Putamen (tissue), 1 donor: ENCODE results near the gene CDKN1C.

Experiments used
- DNase-seq: peaks from one replicate; pipeline ENCODE4 v3.0.0-alpha.2; 2016; ENCODE audit warnings: low spot score

The CDKN1C gene

DNA sequence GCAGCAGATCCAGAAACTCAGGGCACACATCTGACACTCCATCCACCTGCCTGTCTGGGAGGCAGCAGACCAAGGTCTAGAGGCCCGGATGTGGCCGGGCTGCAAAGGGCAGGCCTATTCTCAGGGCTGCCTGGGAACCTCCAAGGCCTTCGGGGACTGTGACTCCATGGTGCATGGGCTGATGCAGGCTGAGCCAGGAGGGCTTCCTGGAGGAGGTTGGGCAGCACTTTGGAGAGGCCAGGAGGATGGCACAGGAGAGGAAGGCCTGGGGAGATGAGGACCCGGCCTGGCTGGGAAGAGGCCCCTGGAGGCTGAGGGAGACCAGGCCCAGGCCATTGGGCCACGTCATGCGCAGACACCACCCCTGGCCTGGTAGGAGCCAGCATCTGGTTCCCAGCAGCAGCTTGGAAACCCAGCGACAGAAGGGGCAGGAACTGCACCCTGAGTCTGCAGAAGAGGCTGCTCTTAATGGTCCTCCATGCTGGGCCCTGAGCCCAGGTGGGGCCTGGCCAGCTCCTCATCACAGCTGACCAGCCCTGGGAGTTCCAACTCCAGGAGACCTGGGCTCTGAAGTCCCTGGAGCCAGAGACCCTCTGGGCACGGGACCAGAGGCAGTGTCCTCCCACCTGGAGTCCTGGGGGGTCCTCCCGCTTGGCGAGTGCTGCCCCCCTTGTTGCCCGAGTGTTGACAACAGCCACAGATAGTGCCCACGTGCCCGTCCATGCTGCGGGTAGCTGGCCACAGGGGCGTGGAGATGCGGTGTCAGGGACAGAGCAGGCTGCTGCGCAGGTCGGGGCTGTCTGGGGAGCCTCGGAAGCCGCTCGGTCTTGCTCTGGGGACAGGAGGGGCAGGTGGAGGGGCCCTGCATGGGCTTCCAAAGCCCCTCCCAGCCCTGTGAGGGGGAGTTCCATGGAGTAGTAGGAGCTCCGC lies 38.1 kb upstream of the CDKN1C start:
- no peak for DNase-seq

- DNase-seq, result no peak
Observed at GRCh38 chr11:2922655-2923054, 37.1 kb upstream of the CDKN1C start.

GRCh38 chr11:2921742-2922493 lies 36.3 kb upstream of the CDKN1C start:
- DNase-seq, result no peak

- no peak for DNase-seq
Observed at GRCh38 chr11:2921261-2921660, 35.7 kb upstream of the CDKN1C start.

GRCh38 chr11:2920343-2920742 lies 34.8 kb upstream of the CDKN1C start:
- DNase-seq, result no peak

GRCh38 chr11:2919837-2920236 lies 34.3 kb upstream of the CDKN1C start:
- no peak for DNase-seq

- no peak for DNase-seq
Observed at GRCh38 chr11:2919188-2919587, 33.6 kb upstream of the CDKN1C start.

GRCh38 chr11:2917842-2918490 lies 32.4 kb upstream of the CDKN1C start:
- DNase-seq, result no peak

DNA sequence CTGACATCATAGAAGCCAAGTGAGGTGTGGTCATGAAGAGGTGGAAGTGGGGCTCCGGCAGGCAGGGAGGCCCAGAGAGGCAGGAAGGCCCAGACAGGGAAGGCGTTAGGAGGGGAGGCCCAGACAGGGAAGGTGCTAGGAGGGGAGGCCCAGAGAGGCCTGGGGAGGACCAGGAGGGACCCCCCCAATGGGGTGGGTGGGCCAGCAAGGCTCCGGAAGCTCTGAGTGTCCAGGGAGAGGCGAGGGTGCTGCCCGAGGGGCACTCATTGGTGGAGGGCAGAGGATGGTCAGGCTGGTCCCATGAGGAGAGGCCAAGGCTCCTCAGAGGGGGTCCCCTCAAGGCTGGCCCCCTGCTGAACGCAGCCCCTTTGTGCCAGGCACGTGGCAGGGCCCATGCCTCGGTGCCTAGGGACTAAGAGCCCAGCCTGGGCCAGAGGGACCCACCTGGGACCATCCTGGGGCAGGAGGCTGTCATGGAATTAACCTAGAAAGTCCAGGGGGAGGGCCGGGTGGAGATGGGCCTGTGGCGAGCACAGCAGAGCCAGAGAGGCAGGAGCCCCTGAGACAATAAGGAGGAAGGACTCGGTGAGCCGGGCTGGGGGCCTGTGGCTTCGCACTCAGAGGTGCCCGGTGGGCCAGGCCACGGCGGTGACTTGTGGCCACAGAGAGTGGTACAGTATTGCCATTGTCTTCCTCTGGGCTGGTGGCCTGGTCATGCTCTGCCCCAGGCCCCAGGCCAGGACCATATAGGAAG lies 31.5 kb upstream of the CDKN1C start:
- DNase-seq, result no peak

DNA sequence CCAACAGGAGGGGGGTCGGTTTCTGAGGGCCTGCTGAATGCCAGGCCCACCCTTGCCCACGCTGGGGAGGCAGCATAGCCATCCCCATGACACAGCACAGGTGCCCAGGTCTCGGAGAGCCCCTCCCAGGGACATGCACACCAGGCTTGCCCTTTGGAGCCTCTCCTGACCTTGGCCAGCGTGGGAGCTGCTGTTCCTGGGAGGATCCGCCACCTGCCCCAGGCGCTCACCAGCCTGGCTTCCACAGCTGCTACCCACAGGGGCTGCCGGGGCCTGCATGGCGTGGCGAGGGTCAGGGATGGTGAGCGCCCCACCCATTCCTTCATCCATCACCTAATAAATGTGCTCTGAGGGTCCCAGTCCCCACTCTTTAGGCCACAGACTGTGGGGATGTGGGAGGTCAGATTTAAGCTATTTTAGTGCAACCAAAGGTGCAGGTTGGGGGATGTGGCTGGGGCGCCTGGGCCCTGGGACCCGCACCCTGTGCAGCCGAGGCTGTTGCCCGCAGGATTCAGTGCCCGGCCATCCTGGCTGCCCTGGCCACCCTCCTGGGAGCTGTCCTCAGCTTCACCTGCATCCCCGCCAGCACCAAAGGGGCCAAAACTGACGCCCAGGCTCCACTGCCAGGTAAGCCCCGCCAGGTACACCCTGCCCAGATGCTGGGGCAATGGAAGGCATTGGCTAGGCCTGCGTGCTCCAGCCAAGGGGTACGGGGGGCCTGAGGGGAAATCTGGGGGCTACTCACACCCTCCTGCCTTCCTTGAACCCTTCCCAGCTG lies 30.7 kb upstream of the CDKN1C start:
- no peak for DNase-seq

- no peak for DNase-seq
Observed at GRCh38 chr11:2915473-2915872, 29.9 kb upstream of the CDKN1C start.

DNA sequence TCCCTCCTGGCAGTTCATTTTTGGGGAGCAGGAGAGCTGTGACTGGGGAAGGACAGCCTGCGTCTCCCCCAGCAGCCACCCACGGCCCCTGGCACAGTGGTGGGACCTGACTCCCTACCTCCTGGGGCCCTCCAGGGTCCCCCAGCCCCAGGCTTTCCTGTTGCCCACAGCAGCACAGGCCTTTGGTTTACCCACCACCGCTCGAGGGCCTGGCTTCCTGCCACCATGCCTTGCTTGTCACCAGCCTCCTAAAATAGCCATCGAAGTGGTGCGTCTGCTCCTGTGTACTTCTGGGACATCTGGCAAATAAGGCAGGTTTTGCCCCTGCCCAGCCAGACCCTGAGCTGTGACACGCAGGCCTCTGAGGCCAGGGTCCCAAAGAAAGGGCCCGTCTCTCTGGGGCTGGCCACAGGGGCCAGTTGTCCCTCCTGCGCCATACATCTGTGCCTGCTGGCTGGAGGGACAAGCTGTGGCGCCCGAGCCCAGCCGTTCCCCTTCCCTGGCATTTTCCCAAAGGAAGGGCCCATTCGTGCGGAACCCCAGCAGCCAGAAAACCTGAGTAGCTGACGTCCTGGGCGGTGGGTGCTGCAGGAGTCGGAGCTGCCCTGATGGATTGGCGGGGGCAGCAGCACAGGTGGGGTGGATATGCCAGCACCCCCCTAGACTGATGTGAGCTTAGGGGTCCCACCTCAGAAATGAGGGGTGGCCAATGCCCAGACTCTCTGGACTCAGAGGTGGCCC lies 29.1 kb upstream of the CDKN1C start:
- DNase-seq, result no peak

DNA sequence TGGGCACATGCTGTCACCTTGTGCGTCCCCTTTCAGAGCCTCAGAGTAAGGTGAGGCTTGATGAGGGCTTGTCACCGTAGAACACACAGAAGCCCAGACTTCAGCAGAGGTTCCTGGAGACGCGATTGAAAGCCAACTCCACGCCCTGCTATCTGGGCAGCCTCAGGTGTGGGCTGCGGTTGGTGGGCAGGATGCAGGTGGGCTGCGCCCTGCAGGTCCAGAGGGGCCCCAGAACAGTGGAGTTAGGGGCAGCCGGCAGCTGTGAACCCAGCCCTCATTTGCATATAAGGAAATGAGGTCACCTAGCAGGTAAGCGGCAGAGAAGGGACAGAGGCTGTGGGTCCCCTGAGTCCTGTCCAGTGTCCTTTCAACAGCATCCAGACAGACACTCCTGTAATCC lies 28.2 kb upstream of the CDKN1C start:
- no peak for DNase-seq

DNA sequence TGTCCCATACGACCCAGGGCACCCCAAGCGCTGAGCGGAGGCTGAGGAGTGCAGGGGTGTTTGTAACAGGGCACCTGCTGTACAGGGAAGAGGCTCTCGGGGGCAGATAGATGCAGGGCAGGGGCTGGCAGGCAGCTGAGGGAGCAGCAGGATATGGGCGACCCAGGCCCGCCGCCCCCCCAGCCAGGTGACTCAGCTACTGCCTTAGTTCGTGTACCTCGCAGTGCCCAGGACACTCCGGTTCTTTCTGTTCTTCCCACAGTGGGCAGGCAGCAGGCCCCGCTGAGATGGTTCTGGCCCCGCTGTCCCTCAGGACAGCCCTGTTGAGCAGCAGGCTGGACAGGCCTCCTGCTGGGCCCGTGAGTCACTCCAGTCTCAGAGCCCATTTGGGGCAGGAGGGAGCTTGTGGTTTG lies 27.4 kb upstream of the CDKN1C start:
- DNase-seq, result no peak

DNA sequence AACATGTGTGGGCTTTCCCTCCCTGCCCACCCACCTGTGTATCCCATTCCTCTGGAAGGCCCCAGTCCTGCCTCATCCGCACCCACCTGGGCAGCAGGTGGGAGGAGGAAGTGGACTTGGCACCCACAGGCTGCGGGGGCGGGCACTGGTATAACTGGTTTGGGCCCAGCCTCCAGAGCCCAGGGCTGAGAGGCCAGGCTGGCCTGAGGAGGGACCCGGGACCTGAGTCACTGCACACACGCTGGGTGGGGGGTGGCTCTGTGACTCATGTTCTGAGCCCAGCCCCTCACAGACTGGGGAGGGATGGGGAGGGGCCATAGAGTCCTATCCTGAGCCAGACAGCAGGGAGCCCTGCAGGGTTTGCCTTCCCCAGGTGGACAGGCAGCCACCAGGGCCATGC lies 26.9 kb upstream of the CDKN1C start:
- DNase-seq, result no peak

DNA sequence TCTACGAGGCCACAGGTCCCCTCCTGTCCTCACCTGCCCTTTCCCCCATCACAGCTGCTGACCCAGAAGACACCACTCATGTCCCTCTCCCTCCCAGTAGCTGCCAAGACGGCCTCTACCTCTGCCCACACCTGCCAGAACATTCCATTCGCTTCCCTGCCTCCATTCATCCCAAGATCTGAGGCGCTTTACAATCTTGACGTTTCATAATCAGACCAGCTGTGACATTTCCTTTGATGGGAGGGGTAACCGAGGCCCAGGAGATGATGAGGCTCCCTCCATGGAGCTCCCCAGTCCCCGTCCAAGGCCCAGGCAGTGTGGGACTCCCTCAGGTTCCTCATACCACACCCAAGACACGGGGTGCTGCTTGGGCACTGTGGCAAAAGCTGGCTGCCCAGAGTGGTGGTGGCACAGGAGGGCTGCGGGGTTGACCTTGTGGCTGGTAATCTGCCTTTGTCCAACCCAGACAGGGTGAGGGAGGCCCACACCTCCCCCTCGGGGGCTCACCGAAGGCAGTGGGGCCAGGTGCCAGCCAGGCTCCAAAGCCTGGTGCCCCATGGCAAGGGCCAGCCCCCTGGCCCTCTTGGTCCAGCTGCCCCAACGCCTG lies 26.3 kb upstream of the CDKN1C start:
- DNase-seq, result no peak

DNA sequence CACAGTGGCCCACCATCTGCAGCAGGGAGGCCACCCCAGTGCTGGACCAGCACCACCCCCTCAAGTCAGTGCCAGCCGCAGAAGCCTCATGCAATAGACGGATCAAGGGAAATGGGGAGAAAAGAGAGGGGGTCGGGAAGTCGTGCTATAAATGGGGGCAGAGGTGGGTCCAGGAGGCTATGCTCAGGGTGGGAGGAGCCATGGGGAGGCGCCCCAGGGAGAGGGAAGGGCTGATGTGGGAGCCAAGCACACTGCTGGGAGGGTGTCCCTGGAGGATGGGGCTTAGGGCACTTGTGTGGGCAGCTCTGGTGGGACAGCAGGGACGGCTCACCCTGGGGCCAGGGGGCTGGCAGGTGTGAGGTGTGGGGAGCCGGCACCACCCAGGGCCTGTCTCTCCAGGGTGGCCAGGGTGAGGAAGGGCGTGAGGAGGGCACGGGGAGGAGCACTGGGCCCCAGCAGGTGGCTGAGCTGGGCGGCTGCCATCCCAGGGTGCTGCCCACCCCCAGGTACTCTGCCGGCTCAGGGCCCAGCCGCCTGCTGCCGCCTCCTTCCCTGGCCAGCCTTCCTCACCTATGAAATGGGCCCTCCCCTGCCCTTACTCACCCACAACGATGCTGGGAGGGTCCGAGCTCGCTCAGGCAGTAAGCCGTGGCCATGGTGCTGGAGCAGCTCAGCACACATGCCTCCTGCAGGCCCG lies 25.7 kb upstream of the CDKN1C start:
- no peak for DNase-seq

DNA sequence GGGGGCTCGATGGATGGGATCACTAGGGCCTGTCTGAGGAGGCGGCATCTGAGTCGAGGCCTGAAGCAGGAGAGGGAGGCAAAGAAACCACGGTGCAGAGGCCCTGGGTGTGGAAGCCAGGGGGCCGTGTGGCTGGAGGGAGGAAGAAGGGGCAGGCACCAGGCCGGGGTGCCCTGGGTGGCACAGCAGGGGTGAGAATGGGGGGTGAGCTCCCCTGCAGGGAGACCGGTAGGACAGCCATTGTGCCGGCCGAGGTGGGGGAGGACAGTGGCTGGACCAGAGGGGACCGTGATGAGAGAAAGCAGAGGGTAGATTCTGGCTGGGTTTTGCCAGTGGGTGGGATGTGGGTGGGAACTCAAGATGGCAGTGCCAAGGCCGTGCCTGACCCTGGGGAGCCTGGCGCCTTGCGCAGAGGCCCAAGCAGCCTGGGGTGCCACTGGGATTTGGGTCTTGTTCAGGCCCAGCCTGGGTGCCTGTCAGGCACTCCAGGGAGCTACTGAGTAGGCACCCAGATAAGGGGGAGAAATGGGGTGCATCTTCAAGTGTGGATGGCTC lies 24.9 kb upstream of the CDKN1C start:
- no peak for DNase-seq
